Bronchial epithelial cell (primary cell): Measurements from ENCODE around the gene OR10A5. TPM values are rescaled to one million over a fixed set of nuclear protein-coding genes. Genes with fewer than 3 reads are reported as not detected.

Experiments used
- DNase-seq: peaks from one replicate; pipeline ENCODE4 v3.0.0-alpha.2; 2010; ENCODE audit warnings: low read depth
- FAIRE-seq: peaks from 2 replicates; lab custom pipeline; 2011; peaks lifted over from hg19 to GRCh38; lab: Jason Lieb, UNC
- H3K27me3 ChIP-seq: 2 replicates; pipeline ENCODE4 v1.5.1; 2011; ENCODE audit warnings: low read length; ENCODE audit not compliant: control insufficient read depth, insufficient read depth
- H3K36me3 ChIP-seq: 2 replicates; pipeline ENCODE4 v1.5.1; 2011; ENCODE audit warnings: low read length; ENCODE audit not compliant: control insufficient read depth, insufficient read depth
- H3K4me3 ChIP-seq: 2 replicates; pipeline ENCODE4 v1.5.1; 2011; ENCODE audit warnings: mild to moderate bottlenecking, low read depth, low read length, control low read depth
- CTCF ChIP-seq: IDR thresholded peaks from 2 replicates; pipeline ENCODE4 v1.5.1; 2011; ENCODE audit warnings: mild to moderate bottlenecking, moderate library complexity, low read length, control low read depth, inconsistent platforms; ENCODE audit not compliant: insufficient read depth, severe bottlenecking
- total RNA-seq: library from RNA; depleted of rRNA; stranded (reverse); fragments of >200 nt; gene quantifications from 2 replicates; pipeline ENCODE4 v1.2.1, GENCODE V29; 2014

The OR10A5 gene
- total RNA-seq, 1 donor from 2014 or later = not detected

DNA sequence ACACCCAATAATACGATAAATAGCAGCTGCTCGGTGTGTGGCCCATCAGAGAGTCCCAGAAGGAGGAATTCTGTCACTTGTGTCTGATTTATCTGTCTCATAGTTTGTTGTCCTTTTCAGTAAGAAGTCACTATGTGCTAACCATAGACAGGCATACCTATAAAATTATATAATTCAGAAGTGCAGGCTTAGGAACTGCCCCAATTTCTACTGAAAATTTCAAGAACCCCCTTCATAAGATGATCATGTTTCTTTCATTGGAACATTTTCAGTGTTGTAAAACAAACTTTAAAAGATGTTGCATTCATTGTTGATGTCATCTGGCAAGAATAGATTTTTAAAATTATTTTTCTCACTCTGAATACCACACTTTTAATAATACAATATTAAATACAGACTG is 46.9 kb downstream of the OR10A5 start, which contains the start of gene OR2D2:
Gene OR2D2, minus strand, starts transcription at position 101 of the 400 bp plus-strand sequence. Its CDS starts 0 bp downstream, at position 101.
- no peak for FAIRE-seq
- Histone ChIP-seq H3K27me3 (no peaks in the 10 kb centered on the region), H3K36me3 (no peaks in the 10 kb centered on the region), H3K4me3 (no peak within 1 kb of the TSS)
- DNase-seq = no peak
- TF ChIP-seq CTCF = no peak

DNA sequence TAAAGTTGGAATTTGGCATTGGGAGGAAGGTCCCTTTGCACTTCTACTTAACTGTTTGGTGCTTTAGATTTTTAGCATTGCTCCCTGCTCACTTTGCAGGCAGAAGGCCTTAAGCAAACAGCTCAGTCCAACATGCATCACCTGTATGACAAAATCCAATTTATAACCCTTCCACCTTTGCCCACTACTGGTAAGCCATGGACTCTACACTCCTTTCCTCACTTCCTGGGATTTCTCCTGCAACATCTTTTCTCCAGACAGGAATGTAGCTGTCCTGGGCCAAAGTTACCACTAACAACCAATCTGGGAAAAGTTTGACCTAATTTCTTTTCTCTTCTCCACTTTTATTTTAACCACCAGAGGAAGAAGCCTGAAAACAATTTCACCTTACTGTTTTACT is 48.6 kb downstream of the OR10A5 start:
- TF ChIP-seq CTCF = no peak
- FAIRE-seq (no peak), DNase-seq (no peak)
- H3K4me3 ChIP-seq = no peak overlapping the region
- H3K36me3 ChIP-seq = no peaks in the 10 kb centered on the region
- H3K27me3 ChIP-seq = no peaks in the 10 kb centered on the region

DNA sequence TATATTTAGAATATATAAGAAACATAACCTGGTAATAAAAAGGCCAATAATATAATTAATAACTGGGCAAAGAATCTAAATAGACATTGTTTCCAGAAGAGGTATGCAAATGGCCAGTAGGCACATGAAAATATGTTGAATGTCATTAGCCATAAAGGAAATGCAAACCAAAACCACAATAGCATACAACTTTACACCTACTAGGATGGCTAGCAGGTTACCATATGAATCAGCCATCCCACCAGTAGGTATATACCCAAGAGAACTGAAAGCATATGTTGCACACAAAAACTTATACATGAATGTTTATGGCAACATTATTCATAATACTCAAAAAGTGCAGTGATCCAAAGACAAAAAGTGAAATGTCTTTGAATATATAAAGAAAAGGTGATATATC is 49.5 kb downstream of the OR10A5 start:
- no peak for FAIRE-seq
- TF ChIP-seq CTCF = no peak
- no peak overlapping the region for H3K4me3 ChIP-seq
- DNase-seq = no peak
- H3K27me3 ChIP-seq = no peaks in the 10 kb centered on the region
- no peaks in the 10 kb centered on the region for H3K36me3 ChIP-seq

Other genes starting within 250 kb of the OR10A5 start
- 10.3 and 10.5 TPM in 2 replicates for gene RRP8, start 242.1 kb upstream of the OR10A5 start, total RNA-seq
- gene ILK, start 241.9 kb upstream of the OR10A5 start, total RNA-seq = 47.0 and 70.3 TPM in 2 replicates
- 43.2 and 70.2 TPM in 2 replicates for gene TAF10, start 233.5 kb upstream of the OR10A5 start, total RNA-seq
- 23.7 and 40.8 TPM in 2 replicates for gene TPP1, start 226.3 kb upstream of the OR10A5 start, total RNA-seq
- gene DCHS1, start 189.9 kb upstream of the OR10A5 start, total RNA-seq = 0.26 TPM in 2 replicates
- gene MRPL17, start 162.3 kb upstream of the OR10A5 start, total RNA-seq = 44.5 and 63.7 TPM in 2 replicates
- under 0.01 TPM in 2 replicates for gene OR2AG2, start 73.7 kb upstream of the OR10A5 start, total RNA-seq
- not detected in 2 replicates for gene OR2AG1, start 62.7 kb upstream of the OR10A5 start, total RNA-seq
- under 0.01 and 0.26 TPM in 2 replicates for gene OR6A2, start 46.0 kb upstream of the OR10A5 start, total RNA-seq
- gene OR10A2, start 17.4 kb downstream of the OR10A5 start, total RNA-seq = not detected in 2 replicates
- gene OR10A4, start 30.9 kb downstream of the OR10A5 start, total RNA-seq = not detected in 2 replicates
- gene OR2D2, start 46.8 kb downstream of the OR10A5 start, total RNA-seq = 0.26 TPM in 1 of 2 replicates, not detected in the other
- not detected in 2 replicates for gene OR2D3, start 75.3 kb downstream of the OR10A5 start, total RNA-seq
- 4.7 and 6.1 TPM in 2 replicates for gene ZNF215, start 80.7 kb downstream of the OR10A5 start, total RNA-seq
- 2.6 and 3.2 TPM in 2 replicates for gene ZNF214, start 174.7 kb downstream of the OR10A5 start, total RNA-seq
- gene NLRP14, start 174.8 kb downstream of the OR10A5 start, total RNA-seq = under 0.01 and 0.13 TPM in 2 replicates
- not detected in 2 replicates for gene RBMXL2, start 243.3 kb downstream of the OR10A5 start, total RNA-seq